ENCODE measurements around the gene NFIB.

The NFIB gene

DNA sequence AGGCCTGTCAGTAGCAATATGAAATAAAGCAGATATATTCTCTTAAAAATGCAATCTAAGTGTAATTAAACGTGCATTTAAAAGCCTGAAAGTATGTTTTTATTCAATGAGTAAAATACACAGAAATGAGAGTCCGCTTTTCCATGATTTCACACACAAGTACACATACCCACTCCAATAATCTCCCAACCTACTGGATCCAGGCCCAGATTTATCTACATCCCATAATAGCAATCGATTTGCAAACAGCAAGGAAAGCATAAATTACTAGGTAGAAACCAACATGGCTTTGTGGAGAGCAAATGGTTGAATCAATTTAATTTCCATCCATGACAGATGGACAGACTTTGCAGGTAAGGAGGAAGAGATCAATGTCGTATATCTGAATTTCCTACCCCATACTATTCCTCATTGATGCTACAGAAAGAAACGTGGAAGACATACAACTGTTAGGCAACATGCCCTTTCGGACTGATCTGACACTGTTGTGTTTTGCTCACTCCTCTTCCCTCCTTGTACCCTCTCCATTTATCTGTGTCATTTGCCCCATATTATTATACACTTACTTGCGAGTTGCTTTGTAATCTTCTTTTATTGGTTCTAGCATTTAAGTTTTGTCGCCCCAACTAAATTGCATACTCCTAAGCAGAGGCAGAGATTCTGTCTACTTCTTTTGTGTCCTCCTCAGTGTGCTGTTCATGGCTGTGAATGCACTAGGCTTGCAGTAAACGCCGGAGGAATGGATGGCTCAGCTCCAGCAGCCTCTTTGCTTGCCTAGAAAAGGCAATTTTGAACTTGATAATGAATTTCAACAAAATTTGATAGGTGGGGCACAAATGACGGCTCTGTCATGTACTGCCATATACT, 133.6 kb downstream of the NFIB start:
- H3K4me3 ChIP-seq (ENCODE audit: low read depth, low read length) = no peak overlapping the region
- TF ChIP-seq, protein P1, sequence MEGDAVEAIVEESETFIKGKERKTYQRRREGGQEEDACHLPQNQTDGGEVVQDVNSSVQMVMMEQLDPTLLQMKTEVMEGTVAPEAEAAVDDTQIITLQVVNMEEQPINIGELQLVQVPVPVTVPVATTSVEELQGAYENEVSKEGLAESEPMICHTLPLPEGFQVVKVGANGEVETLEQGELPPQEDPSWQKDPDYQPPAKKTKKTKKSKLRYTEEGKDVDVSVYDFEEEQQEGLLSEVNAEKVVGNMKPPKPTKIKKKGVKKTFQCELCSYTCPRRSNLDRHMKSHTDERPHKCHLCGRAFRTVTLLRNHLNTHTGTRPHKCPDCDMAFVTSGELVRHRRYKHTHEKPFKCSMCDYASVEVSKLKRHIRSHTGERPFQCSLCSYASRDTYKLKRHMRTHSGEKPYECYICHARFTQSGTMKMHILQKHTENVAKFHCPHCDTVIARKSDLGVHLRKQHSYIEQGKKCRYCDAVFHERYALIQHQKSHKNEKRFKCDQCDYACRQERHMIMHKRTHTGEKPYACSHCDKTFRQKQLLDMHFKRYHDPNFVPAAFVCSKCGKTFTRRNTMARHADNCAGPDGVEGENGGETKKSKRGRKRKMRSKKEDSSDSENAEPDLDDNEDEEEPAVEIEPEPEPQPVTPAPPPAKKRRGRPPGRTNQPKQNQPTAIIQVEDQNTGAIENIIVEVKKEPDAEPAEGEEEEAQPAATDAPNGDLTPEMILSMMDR (IDR thresholded peaks at IDR 0.05; ENCODE audit: low read depth, low read length) = no peak

DNA sequence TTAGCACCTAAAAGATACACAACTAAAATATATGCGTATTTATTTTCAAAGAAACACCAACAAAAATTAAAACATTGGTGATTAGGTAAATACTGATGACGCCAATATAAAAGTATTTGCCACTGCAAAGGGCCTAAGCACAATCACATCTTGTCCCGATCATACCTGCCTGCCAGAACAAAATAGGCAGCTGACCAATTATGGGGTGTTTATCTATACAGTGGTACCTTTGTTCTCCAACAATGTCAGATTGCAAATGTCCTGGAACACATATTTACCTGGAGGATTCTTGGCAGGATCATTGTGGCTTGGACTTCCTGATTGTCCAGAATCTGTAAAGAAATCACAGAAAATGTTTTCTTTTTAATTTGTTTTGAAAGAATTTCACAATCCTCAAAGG, 134.5 kb downstream of the NFIB start:
- no peak overlapping the region for H3K4me3 ChIP-seq (ENCODE audit: low read depth, low read length)
- TF ChIP-seq, protein P1 (IDR thresholded peaks at IDR 0.05; ENCODE audit: low read depth, low read length) = no peak

DNA sequence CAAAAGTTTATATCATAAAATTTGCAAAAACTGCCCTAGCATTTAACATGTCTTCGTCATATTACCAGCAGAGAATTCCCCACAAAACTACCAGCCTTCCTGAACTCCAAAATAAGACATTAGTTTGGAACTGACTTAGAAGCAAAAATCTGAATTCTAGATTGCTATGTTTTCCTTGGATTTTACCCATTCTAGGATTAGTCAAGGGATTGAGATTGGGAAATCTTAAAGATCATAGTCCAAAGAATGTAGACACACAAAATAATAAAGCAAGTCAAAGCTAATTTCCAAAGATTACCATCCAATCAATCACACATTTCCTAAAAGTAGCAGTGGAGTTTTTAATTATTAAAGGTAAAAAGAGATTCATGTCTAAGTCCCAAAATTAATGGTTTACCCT, 138.2 kb downstream of the NFIB start:
- TF ChIP-seq, protein P1 (IDR thresholded peaks at IDR 0.05; ENCODE audit: low read depth, low read length) = no peak
- H3K4me3 ChIP-seq (ENCODE audit: low read depth, low read length) = no peak overlapping the region

DNA sequence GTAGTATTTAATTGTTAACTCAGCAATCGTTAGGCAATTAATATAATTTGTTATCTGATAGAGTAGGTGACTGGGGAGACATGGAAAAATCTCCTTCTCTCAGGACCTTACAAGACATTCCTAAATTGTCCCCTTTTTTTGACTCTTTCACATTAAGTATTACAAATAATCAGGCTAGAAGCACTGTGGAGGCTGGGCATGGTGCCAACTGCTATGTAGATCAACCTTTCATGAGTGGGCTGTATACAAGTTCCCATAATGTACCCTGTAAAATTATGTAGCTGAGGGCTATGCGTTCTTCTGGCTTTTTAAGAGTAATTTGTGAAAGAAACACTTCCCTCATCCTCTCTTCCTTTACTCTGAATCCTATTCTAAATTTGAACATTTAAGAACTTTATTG, 140.2 kb downstream of the NFIB start:
- TF ChIP-seq, protein P1 (IDR thresholded peaks at IDR 0.05; ENCODE audit: low read depth, low read length) = no peak
- no peak overlapping the region for H3K4me3 ChIP-seq (ENCODE audit: low read depth, low read length)

DNA sequence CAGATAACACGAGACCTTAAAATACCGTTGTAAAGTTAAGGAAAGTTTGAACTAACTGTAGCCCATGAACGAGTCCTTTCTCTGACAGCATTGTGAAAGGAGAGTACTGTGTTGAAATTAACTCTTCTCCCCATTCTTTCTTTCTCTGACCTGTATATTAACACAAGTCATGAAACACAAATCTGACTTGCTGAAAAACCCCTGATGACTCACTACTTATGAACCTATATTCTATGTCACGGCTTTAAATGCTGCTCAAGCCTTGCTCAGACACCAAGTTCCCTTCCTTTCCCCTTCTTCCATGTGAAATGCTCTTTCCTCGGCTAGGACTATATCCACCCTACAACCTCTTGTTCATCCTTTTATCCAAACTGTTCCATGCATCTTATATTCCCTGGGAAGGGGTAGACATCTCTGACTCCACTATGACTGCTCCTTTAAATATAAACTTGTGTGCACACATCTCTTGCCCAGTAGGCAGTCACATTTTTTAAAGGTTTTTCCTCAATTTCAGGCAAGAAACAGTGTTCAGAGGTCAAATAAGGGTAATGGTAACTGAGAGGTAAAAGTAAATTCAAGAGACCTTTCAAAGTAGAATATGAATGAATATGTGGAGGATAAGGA, 142.9 kb downstream of the NFIB start:
- H3K4me3 ChIP-seq (ENCODE audit: low read depth, low read length) = no peak overlapping the region

DNA sequence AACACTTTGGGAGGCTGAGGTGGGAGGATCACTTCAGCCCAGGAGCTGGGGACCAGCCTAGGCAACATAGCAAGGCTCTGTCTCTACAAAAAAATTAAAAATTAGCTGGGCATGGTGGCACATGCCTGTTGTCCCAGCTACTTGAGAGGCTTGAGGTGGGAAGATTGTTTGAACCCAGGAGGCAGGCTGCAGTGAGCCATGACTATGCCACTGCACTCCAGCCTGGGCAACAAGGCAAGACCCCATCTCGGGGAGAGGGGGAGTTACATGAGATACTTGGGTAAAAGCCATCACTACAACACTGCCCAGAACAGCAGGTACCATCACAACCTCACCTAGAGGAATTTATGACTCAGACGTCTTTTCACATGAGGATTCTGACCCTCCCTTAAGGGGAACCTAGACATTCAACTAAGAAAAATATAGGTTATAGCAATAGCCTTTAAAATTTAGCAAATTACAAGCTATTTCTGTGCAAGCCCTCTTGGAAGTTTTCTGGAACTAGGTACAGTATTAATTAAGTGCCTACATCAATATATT, 143.5 kb downstream of the NFIB start:
- no peak overlapping the region for H3K4me3 ChIP-seq (ENCODE audit: low read depth, low read length)
- TF ChIP-seq, protein P1 (IDR thresholded peaks at IDR 0.05; ENCODE audit: low read depth, low read length) = no peak

More for the DNA sequence above, 142.9 kb downstream of the NFIB start:
- TF ChIP-seq, protein P1 (IDR thresholded peaks at IDR 0.05; ENCODE audit: low read depth, low read length) = no peak

DNA sequence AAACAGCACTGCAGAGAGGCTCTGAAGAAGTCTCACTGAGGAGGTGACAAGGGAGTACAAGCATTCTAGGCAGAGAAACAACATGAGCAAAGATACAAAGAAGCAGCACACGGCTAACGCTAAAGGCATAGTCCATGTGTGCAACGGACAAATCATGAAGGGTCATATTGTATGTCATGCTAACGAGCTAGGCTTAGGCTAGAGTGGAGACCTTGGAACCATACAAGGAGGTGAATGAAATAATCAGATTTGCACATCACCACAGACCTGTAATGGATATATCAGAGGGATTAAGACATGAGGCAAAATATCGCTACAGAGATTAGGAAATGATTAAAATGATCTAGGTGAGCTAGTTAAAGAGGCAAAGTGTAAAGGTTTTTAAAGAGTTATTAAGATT, 145.6 kb downstream of the NFIB start:
- TF ChIP-seq, protein P1 (IDR thresholded peaks at IDR 0.05; ENCODE audit: low read depth, low read length) = no peak
- no peak overlapping the region for H3K4me3 ChIP-seq (ENCODE audit: low read depth, low read length)

All from WI38 (cell line).